GM18867 (cell line): Measurements from ENCODE around the gene ADAMTSL5.

Experiments used
- ATAC-seq: cut with Tn5 transposase; IDR thresholded peaks from one replicate; pipeline ENCODE4 v1.9.1; 2021; ENCODE audit warnings: mild to moderate bottlenecking, moderate library complexity; ENCODE audit not compliant: unreplicated experiment

Gene ADAMTSL5

GRCh38 chr19:1468274-1468820 lies 44.5 kb downstream of the ADAMTSL5 start:
- no peak for ATAC-seq

DNA sequence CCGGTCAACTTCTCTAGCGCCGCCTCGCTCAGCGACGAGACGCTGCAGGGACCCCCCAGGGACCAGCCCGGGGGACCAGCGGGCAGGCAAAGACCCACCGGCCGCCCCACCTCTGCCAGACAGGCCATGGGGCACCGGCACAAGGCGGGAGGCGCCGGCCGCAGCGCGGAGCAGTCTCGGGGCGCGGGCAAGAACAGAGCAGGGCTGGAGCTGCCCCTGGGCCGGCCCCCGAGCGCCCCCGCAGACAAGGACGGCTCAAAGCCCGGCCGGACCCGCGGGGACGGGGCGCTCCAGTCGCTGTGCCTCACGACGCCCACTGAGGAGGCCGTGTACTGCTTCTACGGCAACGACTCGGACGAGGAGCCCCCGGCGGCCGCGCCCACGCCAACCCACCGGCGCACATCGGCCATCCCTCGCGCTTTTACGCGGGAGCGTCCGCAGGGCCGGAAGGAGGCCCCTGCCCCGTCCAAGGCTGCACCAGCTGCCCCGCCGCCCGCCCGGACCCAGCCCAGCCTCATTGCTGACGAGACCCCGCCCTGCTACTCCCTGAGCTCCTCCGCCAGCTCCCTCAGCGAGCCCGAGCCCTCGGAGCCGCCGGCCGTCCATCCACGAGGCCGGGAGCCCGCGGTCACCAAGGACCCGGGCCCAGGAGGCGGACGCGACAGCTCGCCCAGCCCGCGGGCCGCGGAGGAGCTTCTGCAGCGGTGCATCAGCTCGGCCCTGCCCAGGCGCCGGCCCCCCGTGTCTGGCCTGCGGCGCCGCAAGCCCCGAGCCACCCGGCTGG lies 45.1 kb downstream of the ADAMTSL5 start:
- ATAC-seq: no peak

- no peak for ATAC-seq
Measured at GRCh38 chr19:1467215-1467489, 45.7 kb downstream of the ADAMTSL5 start.

GRCh38 chr19:1466461-1467214 lies 46.2 kb downstream of the ADAMTSL5 start:
- no peak for ATAC-seq

- no peak for ATAC-seq
Measured at GRCh38 chr19:1466018-1466460, 46.8 kb downstream of the ADAMTSL5 start.

DNA sequence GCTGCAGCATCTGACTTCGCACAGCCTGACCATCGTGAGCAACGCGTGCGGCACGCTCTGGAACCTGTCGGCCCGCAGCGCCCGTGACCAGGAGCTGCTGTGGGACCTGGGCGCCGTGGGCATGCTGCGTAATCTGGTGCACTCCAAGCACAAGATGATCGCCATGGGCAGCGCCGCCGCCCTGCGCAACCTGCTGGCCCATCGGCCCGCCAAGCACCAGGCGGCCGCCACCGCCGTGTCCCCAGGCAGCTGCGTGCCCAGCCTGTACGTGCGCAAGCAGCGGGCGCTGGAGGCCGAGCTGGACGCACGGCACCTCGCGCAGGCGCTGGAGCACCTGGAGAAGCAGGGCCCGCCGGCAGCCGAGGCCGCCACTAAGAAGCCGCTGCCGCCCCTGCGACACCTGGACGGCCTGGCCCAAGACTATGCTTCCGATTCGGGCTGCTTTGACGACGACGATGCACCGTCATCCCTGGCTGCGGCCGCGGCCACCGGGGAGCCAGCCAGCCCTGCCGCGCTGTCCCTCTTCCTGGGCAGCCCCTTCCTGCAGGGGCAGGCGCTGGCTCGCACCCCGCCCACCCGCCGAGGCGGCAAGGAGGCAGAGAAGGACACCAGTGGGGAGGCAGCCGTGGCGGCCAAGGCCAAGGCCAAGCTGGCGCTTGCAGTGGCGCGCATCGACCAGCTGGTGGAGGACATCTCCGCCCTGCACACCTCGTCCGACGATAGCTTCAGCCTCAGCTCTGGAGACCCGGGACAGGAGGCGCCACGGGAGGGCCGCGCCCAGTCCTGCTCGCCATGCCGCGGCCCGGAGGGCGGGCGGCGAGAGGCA lies 47.4 kb downstream of the ADAMTSL5 start:
- ATAC-seq: no peak

GRCh38 chr19:1461862-1462261 lies 51.0 kb downstream of the ADAMTSL5 start:
- no peak for ATAC-seq

DNA sequence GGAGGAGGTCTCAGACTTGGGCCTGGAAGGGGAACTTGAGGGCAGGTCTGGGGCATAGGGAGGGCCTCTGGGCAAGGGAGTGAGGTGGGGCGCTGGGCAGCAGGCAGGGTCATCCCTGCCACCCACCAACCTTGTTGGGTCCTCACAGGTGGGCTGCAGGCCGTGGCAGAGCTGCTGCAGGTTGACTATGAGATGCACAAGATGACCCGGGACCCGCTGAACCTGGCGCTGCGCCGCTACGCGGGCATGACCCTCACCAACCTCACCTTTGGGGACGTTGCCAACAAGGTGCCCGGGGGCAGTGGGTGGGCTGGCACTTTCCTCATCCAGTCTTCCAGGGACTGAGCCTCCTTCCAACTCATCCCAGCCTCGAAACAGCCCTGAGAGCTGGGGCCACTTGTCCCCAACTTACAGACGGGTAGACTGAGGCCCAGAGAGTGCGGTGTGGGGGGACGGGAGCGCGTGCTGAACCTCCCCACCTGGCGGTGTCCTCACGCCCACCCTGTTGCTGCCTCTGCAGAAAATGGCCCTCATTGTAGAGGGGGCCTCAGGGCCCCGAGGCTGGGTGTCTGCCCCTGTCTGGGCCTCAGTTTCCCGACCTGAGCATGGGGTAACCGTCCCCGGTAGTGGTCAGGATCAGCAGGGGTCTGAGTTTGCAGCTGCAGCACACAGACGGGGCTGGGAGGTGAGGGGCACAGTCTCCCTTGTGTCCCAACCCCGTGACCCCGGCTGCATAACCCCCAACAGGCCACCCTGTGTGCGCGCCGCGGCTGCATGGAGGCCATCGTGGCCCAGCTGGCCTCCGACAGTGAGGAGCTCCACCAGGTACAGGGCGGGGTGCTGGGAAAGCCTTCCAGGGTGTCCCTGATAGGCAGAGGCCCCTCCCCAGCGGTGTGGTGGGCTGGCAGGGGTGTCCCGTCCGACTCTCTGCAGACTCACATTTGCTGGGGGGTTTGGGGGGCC lies 52.5 kb downstream of the ADAMTSL5 start:
- ATAC-seq: no peak

DNA sequence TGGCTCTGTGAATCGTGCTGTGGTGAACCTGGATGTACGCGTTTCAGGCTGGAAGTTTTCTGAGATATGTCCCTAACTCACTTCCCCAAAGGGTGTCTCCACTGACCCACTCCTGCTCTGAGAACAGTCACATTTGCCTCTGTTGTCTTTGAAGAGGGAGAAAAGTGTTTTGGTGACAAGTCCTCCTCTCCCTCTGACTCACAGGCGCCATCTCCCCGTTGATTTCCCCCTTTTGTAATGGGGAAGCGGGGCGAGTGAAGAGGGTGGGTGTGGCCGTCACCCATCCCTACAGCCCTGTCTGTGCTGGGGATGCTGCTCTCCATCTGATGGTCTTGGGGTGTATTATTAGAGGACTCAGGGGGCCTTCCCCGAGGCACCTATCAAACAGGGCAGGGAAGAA lies 53.3 kb downstream of the ADAMTSL5 start:
- ATAC-seq: no peak

DNA sequence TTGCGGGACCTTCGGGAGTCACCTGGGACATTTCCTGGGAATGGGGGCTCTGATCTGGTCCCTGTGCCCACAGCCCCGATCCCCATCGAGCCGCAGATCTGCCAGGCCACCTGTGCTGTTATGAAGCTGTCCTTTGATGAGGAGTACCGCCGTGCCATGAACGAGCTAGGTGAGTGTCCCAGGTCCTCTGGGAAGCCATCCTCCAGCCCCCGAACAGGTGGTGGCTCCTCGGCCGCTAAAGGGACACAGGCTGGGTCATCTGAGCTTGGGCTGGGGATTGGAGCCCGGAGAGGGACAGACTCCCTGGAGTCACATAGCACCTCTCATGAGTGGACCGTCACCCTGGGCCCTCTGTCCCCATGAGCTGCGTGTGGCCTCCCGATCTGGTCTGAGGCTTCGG lies 54.9 kb downstream of the ADAMTSL5 start:
- ATAC-seq: no peak

DNA sequence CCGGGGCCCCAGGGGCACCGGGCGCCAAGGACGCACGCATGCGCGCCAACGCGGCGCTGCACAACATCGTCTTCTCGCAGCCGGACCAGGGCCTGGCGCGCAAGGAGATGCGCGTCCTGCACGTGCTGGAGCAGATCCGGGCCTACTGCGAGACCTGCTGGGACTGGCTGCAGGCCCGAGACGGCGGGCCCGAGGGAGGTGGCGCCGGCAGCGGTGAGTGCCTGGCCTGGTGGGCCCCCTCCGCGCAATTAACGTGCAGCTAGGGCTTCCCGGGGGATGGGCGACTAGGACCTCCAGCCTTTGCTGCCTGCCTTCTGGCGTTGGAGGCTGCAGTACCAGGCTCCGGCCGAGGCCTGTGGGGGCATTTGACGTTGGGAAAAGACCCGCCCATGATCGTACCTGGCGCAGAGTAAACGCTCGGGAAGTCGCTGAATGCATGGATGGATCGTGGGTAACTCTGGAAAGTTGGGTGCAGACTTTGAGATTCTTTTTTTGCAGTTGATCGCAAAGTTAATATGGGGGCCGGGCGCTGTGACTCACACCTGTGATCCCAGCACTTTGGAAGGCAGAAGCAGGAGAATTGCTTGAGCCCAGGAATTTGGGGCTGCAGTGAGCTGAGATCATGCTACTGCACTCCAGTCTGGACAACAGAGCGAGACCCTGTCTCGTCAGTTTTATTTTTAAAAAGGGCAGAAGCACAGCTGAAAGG lies 55.6 kb downstream of the ADAMTSL5 start:
- ATAC-seq: no peak

- no peak for ATAC-seq
Measured at GRCh38 chr19:1456121-1456900, 56.5 kb downstream of the ADAMTSL5 start.

DNA sequence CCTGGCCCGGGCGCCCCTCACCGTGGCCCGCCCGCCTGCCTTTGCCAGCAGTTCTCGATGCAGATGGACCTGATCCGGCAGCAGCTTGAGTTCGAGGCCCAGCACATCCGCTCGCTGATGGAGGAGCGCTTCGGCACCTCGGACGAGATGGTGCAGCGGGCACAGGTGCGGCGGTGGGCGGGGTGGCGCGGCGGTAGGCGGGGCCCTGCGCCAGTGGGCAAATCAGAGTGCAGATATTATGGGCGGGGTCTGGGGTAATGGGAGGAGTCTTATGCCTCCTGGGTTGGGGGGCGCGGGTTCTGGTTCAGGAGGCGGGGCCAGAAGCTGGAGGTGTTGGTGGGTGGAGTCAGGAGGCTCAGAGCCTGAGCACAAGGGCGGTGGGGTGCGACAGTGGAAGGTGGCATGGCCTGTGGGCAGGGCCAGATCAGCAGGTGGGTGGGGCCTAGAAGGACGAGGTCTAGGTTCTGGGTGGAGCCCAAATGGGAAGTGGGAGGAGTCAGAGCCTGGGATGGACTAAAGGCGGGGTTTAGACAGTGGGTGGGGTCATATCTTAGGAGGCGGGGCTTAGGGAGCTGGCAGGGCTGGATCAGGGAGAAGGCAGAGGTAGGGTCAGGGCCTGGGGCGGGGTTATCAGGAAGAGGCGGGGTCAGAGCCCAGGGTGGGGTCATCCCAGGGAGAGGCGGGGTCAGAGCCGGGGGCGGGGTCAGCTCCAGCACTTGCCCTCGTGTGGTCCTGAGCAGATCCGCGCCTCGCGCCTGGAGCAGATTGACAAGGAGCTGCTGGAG lies 57.3 kb downstream of the ADAMTSL5 start:
- ATAC-seq: no peak
